Spinal cord (tissue), 10 donors: ENCODE measurements around the gene SMARCAL1. TPM values are rescaled to one million over a fixed set of nuclear protein-coding genes. Genes with fewer than 3 reads are reported as not detected.

Source experiments
- DNase-seq, 6 donors: peaks; one replicate each; pipeline versions ENCODE4 v3.0.0 to v3.0.0-alpha.2; 2013 to 2015; ENCODE audit warnings: low spot score in 6 of 6, low read depth in 4 of 6
- H3K27ac ChIP-seq: one replicate; pipeline ENCODE4 v1.5.1; 2013; ENCODE audit warnings: low read depth, low read length, control low read depth
- H3K27me3 ChIP-seq: one replicate; pipeline ENCODE4 v1.6.1; 2013; ENCODE audit warnings: low read length; ENCODE audit not compliant: control insufficient read depth, insufficient read depth
- H3K36me3 ChIP-seq: one replicate; pipeline ENCODE4 v1.6.1; 2013; ENCODE audit warnings: low read length; ENCODE audit not compliant: control insufficient read depth, insufficient read depth
- H3K4me1 ChIP-seq: one replicate; pipeline ENCODE4 v1.6.1; 2013; ENCODE audit warnings: low read length; ENCODE audit not compliant: control insufficient read depth, insufficient read depth
- H3K4me3 ChIP-seq: one replicate; pipeline ENCODE4 v1.5.1; 2013; ENCODE audit warnings: low read depth, low read length, control low read depth
- H3K9me3 ChIP-seq: one replicate; pipeline ENCODE4 v1.6.1; 2013; ENCODE audit warnings: low read length; ENCODE audit not compliant: control insufficient read depth, insufficient read depth
- WGBS: methylation state at CpG from one replicate; pipeline ENCODE4 v1.1.5; 2013; ENCODE audit warnings: missing lambda C conversion rate; ENCODE audit not compliant: insufficient coverage; 5-methylcytosine and 5-hydroxymethylcytosine counted together
- polyA plus RNA-seq, 2 donors: library from polyadenylated mRNA; unstranded; fragments of 120-200 nt; gene quantifications; one replicate each; pipeline ENCODE4 v1.2.1, GENCODE V29; 2013; ENCODE audit not compliant: insufficient read length in 2 of 2
- total RNA-seq, 2 donors: library from RNA; depleted of rRNA in 1 of 2; stranded (reverse); fragments of 120-200 nt in 1 of 2; fragments of >200 nt in 1 of 2; gene quantifications; one replicate each; pipeline versions ENCODE4 v1.2.3 to v1.2.4, GENCODE V29; 2013 to 2014
- donor health status: healthy.

Gene SMARCAL1
- total and polyA plus RNA-seq, 4 donors, result 13.6 to 18.0 (median 15.6) TPM

DNA sequence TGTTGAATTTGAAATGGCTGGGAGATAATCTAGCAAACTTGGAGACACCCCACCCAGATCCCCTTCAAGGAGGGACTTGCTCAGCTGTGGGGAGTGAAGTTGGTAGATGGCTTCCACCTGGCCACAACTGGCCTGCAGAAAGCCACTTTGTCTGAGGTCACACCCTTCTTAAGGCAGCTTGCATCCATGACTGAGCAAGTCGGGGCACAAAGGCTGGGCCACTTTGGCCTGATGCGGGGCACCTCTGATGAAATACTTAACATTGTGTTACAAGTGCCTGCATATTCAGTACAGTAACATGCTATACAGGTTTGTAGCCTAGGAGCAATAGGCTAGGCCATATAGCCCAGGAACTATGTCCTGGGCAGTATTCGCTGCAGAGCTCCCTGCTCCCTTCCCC lies 73.0 kb downstream of the SMARCAL1 start:
- Histone ChIP-seq H3K4me3 (no peak overlapping the region), H3K27ac (no peak overlapping the region), H3K36me3 (peaks cover 17% of the 10 kb centered on the region), H3K9me3 (no peaks in the 10 kb centered on the region), H3K4me1 (no peaks in the 10 kb centered on the region), H3K27me3 (no peaks in the 10 kb centered on the region)
- WGBS, result 100% methylated on average over 1 of the region's 3 CpGs
- DNase-seq, result no peak

DNA sequence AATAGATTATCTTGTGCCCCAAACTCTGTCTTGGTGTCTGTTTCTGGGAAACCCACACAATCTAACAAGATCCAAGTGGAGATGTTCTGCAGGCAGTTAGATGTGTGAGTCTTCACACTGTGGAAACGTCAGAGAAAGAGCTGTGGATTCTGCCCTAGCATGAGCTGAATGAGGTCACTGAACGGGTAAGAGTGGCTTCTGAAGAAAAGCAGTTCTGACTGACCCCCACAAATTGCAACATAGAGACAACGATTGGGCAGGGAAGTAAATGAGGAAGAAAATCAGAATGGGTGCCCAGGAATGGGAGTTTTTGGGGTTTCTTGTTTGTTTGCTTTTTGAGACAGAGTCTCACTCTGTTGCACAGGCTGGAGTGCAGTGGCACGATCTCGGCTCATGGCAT lies 73.5 kb downstream of the SMARCAL1 start:
- H3K36me3 ChIP-seq, result peaks cover 16% of the 10 kb centered on the region
- DNase-seq, result no peak
- H3K9me3 ChIP-seq, result no peaks in the 10 kb centered on the region
- WGBS, result 73% methylated on average over 5 of the region's 5 CpGs
- no peak overlapping the region for H3K27ac ChIP-seq
- no peaks in the 10 kb centered on the region for H3K4me1 ChIP-seq
- no peak overlapping the region for H3K4me3 ChIP-seq
- no peaks in the 10 kb centered on the region for H3K27me3 ChIP-seq

DNA sequence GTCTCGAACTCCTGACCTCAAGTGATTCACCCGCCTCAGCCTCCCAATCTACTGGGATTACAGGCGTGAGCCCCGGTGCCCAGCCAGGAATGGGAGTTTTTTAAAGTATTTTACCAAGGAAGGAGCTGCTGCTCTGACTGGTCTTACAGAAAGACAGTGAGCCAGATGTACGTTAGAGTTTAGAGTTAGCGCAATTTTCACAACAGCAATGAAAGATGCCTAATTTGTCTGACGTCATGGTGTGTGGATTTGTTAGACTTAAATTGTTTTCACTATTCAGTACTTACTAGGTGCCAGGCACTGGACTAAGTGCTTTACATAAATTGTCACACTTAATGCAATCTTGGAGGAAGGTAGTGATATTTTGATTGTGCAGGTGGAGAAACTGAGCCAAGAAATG lies 74.0 kb downstream of the SMARCAL1 start:
- WGBS, result 100% methylated on average over 1 of the region's 7 CpGs
- Histone ChIP-seq H3K27me3 (no peaks in the 10 kb centered on the region), H3K4me3 (no peak overlapping the region), H3K9me3 (no peaks in the 10 kb centered on the region), H3K27ac (no peak overlapping the region), H3K36me3 (peaks cover 12% of the 10 kb centered on the region), H3K4me1 (no peaks in the 10 kb centered on the region)
- DNase-seq, result no peak

DNA sequence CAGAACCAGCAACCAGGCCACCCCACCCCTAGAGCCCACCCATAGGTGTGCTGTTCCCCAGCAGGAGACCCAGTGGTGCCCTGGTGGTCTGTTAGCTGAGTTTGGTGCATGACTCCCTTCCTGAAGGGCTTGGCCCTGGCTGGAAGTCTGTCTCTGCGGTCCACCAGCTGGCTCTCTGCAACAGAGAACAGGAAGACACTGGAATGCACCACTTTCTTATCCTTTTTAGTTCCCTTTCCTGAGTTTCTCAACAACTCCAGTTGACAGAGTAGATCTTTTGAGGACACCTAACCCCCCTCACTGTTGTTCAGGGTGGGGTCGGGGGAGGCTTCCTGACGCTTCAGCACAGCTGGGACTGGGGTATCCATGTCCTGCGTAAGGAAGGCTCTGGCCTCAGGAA lies 74.4 kb downstream of the SMARCAL1 start:
- 67% methylated on average over 4 of the region's 4 CpGs for WGBS
- Histone ChIP-seq H3K27ac (no peak overlapping the region), H3K27me3 (no peaks in the 10 kb centered on the region), H3K4me1 (no peaks in the 10 kb centered on the region), H3K9me3 (no peaks in the 10 kb centered on the region), H3K4me3 (no peak overlapping the region), H3K36me3 (peaks cover 9% of the 10 kb centered on the region)
- no peak for DNase-seq

DNA sequence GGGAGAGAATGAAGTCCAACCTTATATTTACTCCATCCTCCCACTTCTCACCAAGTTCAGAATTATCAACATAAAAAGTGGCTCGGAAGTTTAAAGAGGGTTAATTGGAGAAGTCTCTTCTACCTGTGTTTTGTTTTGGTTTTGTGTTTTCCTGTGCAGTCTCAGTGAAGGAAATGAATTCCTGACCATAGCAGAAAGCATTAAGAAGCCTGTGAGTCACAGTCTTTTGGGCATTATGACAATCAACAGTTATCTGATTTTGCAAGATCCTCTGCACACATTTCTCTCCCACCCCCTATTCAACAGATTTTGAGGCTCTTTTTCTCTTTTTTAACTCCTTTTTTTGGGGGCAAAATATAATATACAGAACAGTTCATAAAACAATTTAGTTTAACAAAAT lies 77.8 kb downstream of the SMARCAL1 start:
- WGBS, result no CpG with 5 or more reads among the region's 1 CpG
- Histone ChIP-seq H3K36me3 (no peaks in the 10 kb centered on the region), H3K27ac (no peak overlapping the region), H3K27me3 (no peaks in the 10 kb centered on the region), H3K4me1 (peaks cover 3% of the 10 kb centered on the region), H3K9me3 (no peaks in the 10 kb centered on the region), H3K4me3 (no peak overlapping the region)
- DNase-seq, result no peak

DNA sequence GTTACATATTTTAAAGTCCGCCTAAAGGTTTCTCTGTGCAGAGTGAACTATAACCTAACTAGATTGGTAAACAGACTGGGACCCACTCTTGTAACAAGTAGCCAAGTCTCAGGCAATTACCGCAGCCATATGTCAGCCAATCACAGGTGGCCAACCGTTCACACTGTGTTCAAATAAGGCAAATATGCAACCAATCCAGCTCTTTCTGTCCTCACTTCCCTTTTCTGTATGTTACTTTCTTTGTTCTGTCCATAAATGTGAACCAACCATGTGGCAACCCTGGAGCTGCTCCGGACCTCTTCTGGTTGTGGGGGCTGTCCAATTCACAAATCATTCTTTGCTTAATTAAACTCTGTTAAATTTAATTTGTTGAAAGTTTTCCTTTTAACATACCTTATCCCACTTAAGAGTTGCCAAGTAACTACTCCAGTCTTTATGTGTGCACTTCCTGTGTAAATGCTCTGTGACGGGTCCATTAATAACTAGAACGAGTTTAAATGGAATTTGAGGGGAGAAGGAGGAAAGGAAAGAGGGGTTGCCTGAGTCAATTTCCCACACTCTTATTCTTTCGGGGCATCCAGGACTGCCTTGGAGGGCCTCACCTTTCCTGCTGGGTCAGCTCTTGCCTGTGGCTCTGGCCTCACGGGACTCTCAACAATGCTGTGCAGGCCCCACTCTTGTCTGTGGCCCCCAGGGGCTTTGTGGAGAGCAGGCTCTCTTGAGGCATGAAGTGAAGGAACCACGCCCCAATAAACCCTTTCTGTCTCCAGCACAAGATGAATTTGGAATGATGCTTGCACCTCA lies 79.7 kb downstream of the SMARCAL1 start:
- Histone ChIP-seq H3K4me3 (no peak overlapping the region), H3K36me3 (no peaks in the 10 kb centered on the region), H3K9me3 (no peaks in the 10 kb centered on the region), H3K4me1 (peaks cover 3% of the 10 kb centered on the region), H3K27me3 (no peaks in the 10 kb centered on the region), H3K27ac (no peak overlapping the region)
- WGBS, result 57% methylated on average over 6 of the region's 9 CpGs
- peak in 2 of 6 donors; percentile 15 to 48 for DNase-seq

DNA sequence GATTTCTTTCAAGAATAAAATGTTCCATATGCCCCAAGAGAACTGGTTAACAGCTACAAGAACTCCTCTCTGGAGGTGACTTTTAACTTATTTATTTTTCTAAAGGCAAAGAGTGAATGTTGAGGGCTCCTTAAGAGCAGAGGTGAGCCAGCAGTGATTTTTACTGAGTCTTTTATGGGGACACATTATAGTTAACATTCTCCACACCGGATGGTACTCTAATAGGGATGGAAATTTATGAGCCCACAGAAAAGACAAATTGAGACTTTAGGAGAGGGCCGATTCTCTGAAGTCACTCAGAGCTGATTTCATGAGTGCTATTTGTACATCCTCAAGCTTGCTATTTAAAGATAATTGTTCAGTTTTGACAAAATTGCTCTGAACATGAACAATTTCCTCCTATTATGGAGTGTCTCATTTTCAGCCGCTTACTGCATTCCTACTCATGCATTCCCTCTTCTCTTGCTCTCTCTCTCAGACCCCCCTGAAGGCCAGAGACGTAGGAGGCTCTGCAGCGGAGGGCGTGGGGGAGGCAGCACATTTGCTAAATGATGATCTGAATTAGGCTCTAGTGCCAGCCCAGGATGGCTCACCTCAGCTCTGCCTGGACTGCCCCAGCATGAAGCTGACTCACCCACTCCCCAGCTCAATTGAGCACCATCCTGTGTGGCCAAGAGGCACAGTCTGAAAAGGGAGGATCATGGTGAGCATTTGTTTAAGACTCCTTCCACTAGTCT lies 80.5 kb downstream of the SMARCAL1 start:
- 60% methylated on average over 4 of the region's 6 CpGs for WGBS
- no peaks in the 10 kb centered on the region for H3K36me3 ChIP-seq
- H3K27ac ChIP-seq, result no peak overlapping the region
- H3K27me3 ChIP-seq, result no peaks in the 10 kb centered on the region
- peaks cover 9% of the 10 kb centered on the region for H3K4me1 ChIP-seq
- H3K4me3 ChIP-seq, result no peak overlapping the region
- no peaks in the 10 kb centered on the region for H3K9me3 ChIP-seq
- DNase-seq, result peak in 1 of 6 donors; percentile 58

DNA sequence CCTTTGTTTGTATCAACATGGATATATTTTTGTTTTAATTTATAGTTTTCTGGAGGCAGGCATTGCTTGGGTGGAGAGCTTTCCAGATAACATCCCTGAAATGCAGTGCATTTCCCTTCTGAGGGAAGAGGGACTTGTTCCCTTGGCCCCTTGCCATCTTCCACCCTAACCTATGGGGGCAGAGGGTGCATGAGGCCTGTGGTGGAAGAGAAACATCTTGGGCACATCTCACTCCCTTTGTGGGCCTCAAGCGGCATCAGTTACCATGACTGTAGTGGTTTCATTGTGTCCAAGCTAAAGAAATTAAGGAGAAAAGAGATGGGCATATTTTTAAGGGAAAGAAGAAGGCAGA lies 81.0 kb downstream of the SMARCAL1 start:
- no peaks in the 10 kb centered on the region for H3K36me3 ChIP-seq
- DNase-seq, result no peak
- H3K27ac ChIP-seq, result no peak overlapping the region
- 75% methylated on average over 1 of the region's 1 CpG for WGBS
- H3K27me3 ChIP-seq, result no peaks in the 10 kb centered on the region
- H3K4me3 ChIP-seq, result no peak overlapping the region
- H3K9me3 ChIP-seq, result no peaks in the 10 kb centered on the region
- peaks cover 11% of the 10 kb centered on the region for H3K4me1 ChIP-seq

DNA sequence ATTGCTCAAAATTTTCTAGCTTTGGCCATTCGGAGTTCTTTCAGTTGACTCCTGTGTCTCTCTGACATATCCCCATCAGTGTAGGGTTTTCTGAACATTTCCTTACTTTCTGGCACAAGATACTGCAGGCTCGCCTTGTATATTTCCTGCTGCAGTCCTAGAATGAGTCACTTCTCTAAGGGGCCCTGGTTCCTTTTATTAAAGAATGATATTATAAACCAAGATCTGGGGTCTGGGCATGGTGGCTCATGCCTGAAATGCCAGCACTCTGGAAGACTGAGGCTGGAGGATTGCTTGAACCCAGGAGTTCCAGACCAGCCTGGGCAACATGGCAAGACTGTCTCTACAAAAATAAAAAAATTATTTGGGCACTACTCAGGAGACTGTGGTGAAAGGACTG lies 83.4 kb downstream of the SMARCAL1 start:
- Histone ChIP-seq H3K36me3 (no peaks in the 10 kb centered on the region), H3K27ac (no peak overlapping the region), H3K4me1 (peaks cover 14% of the 10 kb centered on the region), H3K27me3 (no peaks in the 10 kb centered on the region), H3K4me3 (no peak overlapping the region), H3K9me3 (no peaks in the 10 kb centered on the region)
- 86% methylated on average over 1 of the region's 2 CpGs for WGBS
- no peak for DNase-seq
